ENCODE measurements around the gene NXPE3.

NXPE3 gene

GRCh38 chr3:101852983-101853840 is 74.2 kb downstream of the NXPE3 start:
- Histone ChIP-seq H3K27me3 (ENCODE audit: insufficient read depth, low read length, poor library complexity, severe bottlenecking) (no peaks in the 10 kb centered on the region), H4K20me1 (ENCODE audit: insufficient read depth, low read length, poor library complexity, severe bottlenecking) (no peaks in the 10 kb centered on the region), H3F3A (ENCODE audit: low read depth) (peaks cover 7% of the 10 kb centered on the region), H3K9me2 (replicated peaks; ENCODE audit: low read depth, low read length) (0 out of 2 replicates have a peak, but pooled peaks cover 6% of the 10 kb centered on the region), H3K4me1 (ENCODE audit: insufficient read depth, low read length, poor library complexity, severe bottlenecking) (peaks cover 27% of the 10 kb centered on the region), H3K79me2 (ENCODE audit: insufficient read depth, low read length) (peaks cover 4% of the 10 kb centered on the region; the same call in 1 of the 2 replicates), H3K4me2 (ENCODE audit: low read depth, low read length, poor library complexity, severe bottlenecking) (no peak overlapping the region), H3K36me3 (ENCODE audit: insufficient read depth, low read length) (peaks cover 60% of the 10 kb centered on the region; the same call in 1 of the 2 replicates), H3K9me3 (ENCODE audit: insufficient read depth, low read depth, low read length) (no peaks in the 10 kb centered on the region), H3K4me3 (ENCODE audit: low read length, poor library complexity, severe bottlenecking) (no peak overlapping the region), H3K9ac (ENCODE audit: low read depth, low read length, poor library complexity, severe bottlenecking) (no peak overlapping the region), H2AFZ (ENCODE audit: low read length) (no peak overlapping the region)
- TF ChIP-seq CTCF (conservative IDR thresholded peaks at IDR 0.05; ENCODE audit: low read length) (no peak), EZH2phosphoT487 (IDR thresholded peaks at IDR 0.05; ENCODE audit: borderline replicate concordance) (no peak)

- Histone ChIP-seq H3K79me2 (ENCODE audit: insufficient read depth, low read length) (peaks cover 4% of the 10 kb centered on the region; the same call in 1 of the 2 replicates), H3K4me2 (ENCODE audit: low read depth, low read length, poor library complexity, severe bottlenecking) (no peak overlapping the region), H3F3A (ENCODE audit: low read depth) (peaks cover 10% of the 10 kb centered on the region), H3K9me3 (ENCODE audit: insufficient read depth, low read depth, low read length) (no peaks in the 10 kb centered on the region), H3K9me2 (replicated peaks; ENCODE audit: low read depth, low read length) (0 out of 2 replicates have a peak, but pooled peaks cover 6% of the 10 kb centered on the region), H3K36me3 (ENCODE audit: insufficient read depth, low read length) (peaks cover 66% of the 10 kb centered on the region; the same call in 1 of the 2 replicates), H3K9ac (ENCODE audit: low read depth, low read length, poor library complexity, severe bottlenecking) (no peak overlapping the region), H3K27me3 (ENCODE audit: insufficient read depth, low read length, poor library complexity, severe bottlenecking) (no peaks in the 10 kb centered on the region), H3K4me3 (ENCODE audit: low read length, poor library complexity, severe bottlenecking) (no peak overlapping the region), H2AFZ (ENCODE audit: low read length) (no peak overlapping the region), H3K4me1 (ENCODE audit: insufficient read depth, low read length, poor library complexity, severe bottlenecking) (peaks cover 32% of the 10 kb centered on the region), H4K20me1 (ENCODE audit: insufficient read depth, low read length, poor library complexity, severe bottlenecking) (no peaks in the 10 kb centered on the region)
- TF ChIP-seq CTCF (conservative IDR thresholded peaks at IDR 0.05; ENCODE audit: low read length), result no peak
- TF ChIP-seq EZH2phosphoT487 (IDR thresholded peaks at IDR 0.05; ENCODE audit: borderline replicate concordance), result no peak
These were observed 75.0 kb downstream of the NXPE3 start for GRCh38 chr3:101853982-101854381.

GRCh38 chr3:101854608-101855304 is 75.7 kb downstream of the NXPE3 start:
- Histone ChIP-seq H2AFZ (ENCODE audit: low read length) (no peak overlapping the region), H3F3A (ENCODE audit: low read depth) (peaks cover 10% of the 10 kb centered on the region), H3K27me3 (ENCODE audit: insufficient read depth, low read length, poor library complexity, severe bottlenecking) (no peaks in the 10 kb centered on the region), H3K36me3 (ENCODE audit: insufficient read depth, low read length) (peaks cover 73% of the 10 kb centered on the region; the same call in 1 of the 2 replicates), H3K4me2 (ENCODE audit: low read depth, low read length, poor library complexity, severe bottlenecking) (no peak overlapping the region), H3K4me1 (ENCODE audit: insufficient read depth, low read length, poor library complexity, severe bottlenecking) (peaks cover 32% of the 10 kb centered on the region), H3K9me3 (ENCODE audit: insufficient read depth, low read depth, low read length) (no peaks in the 10 kb centered on the region), H3K4me3 (ENCODE audit: low read length, poor library complexity, severe bottlenecking) (no peak overlapping the region), H3K9me2 (replicated peaks; ENCODE audit: low read depth, low read length) (0 out of 2 replicates have a peak, but pooled peaks cover 6% of the 10 kb centered on the region), H3K9ac (ENCODE audit: low read depth, low read length, poor library complexity, severe bottlenecking) (no peak overlapping the region), H4K20me1 (ENCODE audit: insufficient read depth, low read length, poor library complexity, severe bottlenecking) (no peaks in the 10 kb centered on the region), H3K79me2 (ENCODE audit: insufficient read depth, low read length) (peaks cover 4% of the 10 kb centered on the region; the same call in 1 of the 2 replicates)
- TF ChIP-seq EZH2phosphoT487 (IDR thresholded peaks at IDR 0.05; ENCODE audit: borderline replicate concordance), result no peak
- no peak for TF ChIP-seq CTCF (conservative IDR thresholded peaks at IDR 0.05; ENCODE audit: low read length)

Measured in Loucy (cell line).